Hindlimb muscle (tissue), 1 donor: ENCODE results near the gene THEM5. TPM values are rescaled to one million over a fixed set of nuclear protein-coding genes. Genes with fewer than 3 reads are reported as not detected.

ENCODE experiments used
- DNase-seq: peaks from one replicate; pipeline ENCODE4 v3.0.0-alpha.2; 2013
- polyA plus RNA-seq: library from polyadenylated mRNA; unstranded; fragments of 120-200 nt; gene quantifications from one replicate; pipeline ENCODE4 v1.2.1, GENCODE V29; 2013; ENCODE audit not compliant: insufficient read length

THEM5 gene
- polyA plus RNA-seq, 1 donor, result 0.37 TPM

DNA sequence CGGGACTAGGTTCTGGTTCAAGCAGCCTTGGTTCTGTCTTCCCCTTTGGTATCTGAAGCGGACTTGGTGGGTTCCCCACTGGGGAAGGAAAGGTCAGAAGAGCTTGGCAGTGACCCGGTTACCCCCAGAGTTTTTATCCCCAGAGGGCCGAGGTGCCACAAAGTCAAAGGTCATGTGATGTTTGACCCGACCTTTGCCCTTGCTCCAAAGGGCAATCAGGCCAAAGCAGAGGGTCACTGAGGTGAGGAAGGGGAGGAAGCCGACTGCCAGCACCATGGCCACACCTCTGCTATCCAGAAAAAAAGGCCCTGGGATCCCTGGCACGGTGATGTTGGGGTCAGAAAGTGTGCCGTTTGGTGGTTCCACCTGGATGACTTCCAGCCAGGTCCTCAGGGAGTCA is 52.7 kb downstream of the THEM5 start:
- DNase-seq, result no peak

DNA sequence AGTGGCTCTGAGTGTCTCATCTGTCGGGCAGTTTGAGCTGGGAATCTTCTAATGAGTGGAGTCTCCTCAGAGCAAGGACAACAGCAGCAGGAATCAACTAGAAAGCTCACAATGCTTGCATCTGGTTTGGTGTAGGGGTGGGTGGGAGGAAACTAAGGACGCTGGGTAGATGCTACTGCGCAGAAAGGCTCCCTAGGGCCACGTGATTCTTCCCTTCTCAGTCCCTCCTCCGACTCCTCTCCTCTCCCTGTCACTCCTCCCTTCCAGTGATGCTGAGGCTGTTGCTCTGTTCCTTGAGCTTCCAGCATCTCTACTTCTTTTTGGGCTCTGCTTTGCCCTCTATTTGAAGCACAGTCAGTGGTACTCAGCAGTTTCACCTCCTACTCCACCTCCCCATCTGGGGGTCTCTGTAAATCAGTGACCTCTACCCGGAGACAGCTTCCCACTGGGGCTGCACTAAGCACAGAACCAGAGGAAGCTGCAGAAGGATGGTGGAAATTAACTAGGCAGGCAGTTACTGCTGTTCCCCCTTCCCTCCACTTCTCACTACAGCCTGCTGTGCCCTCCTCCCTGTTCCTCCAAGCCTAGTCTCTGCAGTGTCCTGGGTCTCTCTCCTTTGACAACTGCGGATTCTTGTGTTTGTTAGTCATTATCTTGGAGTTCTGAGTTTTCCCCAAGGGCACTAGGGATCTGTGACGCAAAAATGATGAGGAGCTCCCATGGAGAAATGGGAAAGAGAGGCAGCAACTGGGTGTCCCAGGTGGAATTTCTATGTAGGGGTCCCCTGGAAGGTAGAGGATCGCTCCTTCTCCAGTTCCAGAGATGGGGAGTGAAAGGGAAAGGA is 54.1 kb downstream of the THEM5 start:
- no peak for DNase-seq

- DNase-seq, result no peak
Observed at GRCh38 chr1:151798571-151798970, 54.9 kb downstream of the THEM5 start.

Other genes with a start within 250 kb of the THEM5 start
- 20.9 TPM for gene SNX27, start 241.7 kb downstream of the THEM5 start, polyA plus RNA-seq
- 0.27 TPM for gene CELF3, start 136.9 kb downstream of the THEM5 start, polyA plus RNA-seq
- not detected for gene RIIAD1, start 132.2 kb downstream of the THEM5 start, polyA plus RNA-seq
- gene MRPL9, start 90.2 kb downstream of the THEM5 start, polyA plus RNA-seq, result 69.4 TPM
- 4.1 TPM for gene TDRKH, start 63.2 kb downstream of the THEM5 start, polyA plus RNA-seq
- 0.40 TPM for gene LINGO4, start 48.3 kb downstream of the THEM5 start, polyA plus RNA-seq
- 11.8 TPM for gene RORC, start 21.9 kb downstream of the THEM5 start, polyA plus RNA-seq
- 0.12 TPM for gene C2CD4D, start 13.9 kb downstream of the THEM5 start, polyA plus RNA-seq
- gene THEM4, start 55.8 kb upstream of the THEM5 start, polyA plus RNA-seq, result 15.0 TPM
- gene S100A10, start 140.1 kb upstream of the THEM5 start, polyA plus RNA-seq, result 186 TPM
- gene S100A11, start 183.3 kb upstream of the THEM5 start, polyA plus RNA-seq, result 168 TPM
- not detected for gene TCHHL1, start 235.4 kb upstream of the THEM5 start, polyA plus RNA-seq